D721Med (cell line): ENCODE data around the gene TNFSF10.

ENCODE experiments used
- DNase-seq: peaks from one replicate; pipeline ENCODE4 v3.0.0; 2011; ENCODE audit warnings: low spot score; ENCODE audit not compliant: insufficient read length
- FAIRE-seq: peaks from 2 replicates; lab custom pipeline; 2011; peaks lifted over from hg19 to GRCh38; lab: Jason Lieb, UNC
- TF ChIP-seq, protein P1 (sequence below): IDR thresholded peaks from 2 replicates; pipeline ENCODE4 v1.5.1; 2012; ENCODE audit warnings: mild to moderate bottlenecking, control low read depth; ENCODE audit not compliant: insufficient read depth; ENCODE audit errors: missing control alignments

Gene TNFSF10

DNA sequence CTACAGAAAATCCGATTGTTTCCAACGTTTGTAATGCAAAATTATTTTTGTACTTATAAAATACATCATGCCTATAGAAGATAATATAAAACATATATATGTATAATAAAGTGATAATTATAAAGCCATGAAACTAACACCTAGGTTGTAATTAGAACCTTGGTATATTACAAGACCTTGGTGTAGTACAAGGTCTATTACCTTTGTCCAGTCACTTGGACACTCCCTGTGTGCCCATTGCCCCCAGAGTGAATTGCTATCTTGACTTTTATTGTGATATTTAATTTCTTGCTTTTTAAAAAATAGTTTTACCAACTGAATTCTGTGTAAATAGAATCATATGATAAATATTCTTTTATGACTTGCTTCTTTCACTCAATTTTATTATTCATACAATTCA, 20.7 kb upstream of the TNFSF10 start:
- FAIRE-seq, result no peak

DNA sequence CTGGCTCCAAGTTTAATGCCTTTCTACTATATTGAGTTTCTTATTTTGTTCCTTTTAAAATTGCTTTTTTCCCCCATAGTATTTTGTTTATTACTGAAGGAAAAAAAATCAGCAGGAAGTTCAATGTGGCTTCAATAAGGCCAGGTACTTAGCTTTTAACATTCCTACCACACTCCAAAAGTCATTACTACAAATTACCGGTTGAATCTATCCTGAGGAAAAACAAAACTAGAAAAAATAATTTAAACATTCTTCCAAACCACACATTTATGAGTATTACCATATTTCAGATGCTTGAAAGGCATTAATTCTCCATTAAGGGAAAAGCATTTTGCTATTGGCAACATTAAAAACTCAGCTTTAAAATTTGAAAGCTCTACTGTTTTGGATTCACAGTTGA, 20.2 kb upstream of the TNFSF10 start:
- no peak for DNase-seq
- no peak for FAIRE-seq
- TF ChIP-seq, protein P1, sequence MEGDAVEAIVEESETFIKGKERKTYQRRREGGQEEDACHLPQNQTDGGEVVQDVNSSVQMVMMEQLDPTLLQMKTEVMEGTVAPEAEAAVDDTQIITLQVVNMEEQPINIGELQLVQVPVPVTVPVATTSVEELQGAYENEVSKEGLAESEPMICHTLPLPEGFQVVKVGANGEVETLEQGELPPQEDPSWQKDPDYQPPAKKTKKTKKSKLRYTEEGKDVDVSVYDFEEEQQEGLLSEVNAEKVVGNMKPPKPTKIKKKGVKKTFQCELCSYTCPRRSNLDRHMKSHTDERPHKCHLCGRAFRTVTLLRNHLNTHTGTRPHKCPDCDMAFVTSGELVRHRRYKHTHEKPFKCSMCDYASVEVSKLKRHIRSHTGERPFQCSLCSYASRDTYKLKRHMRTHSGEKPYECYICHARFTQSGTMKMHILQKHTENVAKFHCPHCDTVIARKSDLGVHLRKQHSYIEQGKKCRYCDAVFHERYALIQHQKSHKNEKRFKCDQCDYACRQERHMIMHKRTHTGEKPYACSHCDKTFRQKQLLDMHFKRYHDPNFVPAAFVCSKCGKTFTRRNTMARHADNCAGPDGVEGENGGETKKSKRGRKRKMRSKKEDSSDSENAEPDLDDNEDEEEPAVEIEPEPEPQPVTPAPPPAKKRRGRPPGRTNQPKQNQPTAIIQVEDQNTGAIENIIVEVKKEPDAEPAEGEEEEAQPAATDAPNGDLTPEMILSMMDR, result no peak

More for the DNA sequence above, 20.7 kb upstream of the TNFSF10 start:
- TF ChIP-seq, protein P1, result no peak
- no peak for DNase-seq

DNA sequence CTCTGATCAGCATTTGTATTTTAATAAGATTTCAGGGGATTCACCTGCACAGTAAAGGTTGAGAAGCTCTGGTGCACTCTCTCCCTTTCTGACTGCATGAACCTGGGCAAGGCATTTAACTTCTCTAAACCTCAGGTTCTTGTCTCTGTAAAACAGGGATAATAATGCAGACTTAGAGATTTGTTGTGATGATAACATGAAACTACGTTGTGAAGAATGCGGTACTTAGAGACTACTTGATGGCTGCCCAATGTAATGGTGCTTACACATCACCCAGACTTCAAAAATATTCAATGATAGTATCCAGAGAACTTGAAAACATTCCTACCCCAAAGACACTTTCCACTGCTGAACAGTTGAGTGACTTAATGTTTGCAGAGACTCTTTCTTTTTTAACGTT, 19.8 kb upstream of the TNFSF10 start:
- TF ChIP-seq, protein P1, result no peak
- DNase-seq (no peak), FAIRE-seq (no peak)

DNA sequence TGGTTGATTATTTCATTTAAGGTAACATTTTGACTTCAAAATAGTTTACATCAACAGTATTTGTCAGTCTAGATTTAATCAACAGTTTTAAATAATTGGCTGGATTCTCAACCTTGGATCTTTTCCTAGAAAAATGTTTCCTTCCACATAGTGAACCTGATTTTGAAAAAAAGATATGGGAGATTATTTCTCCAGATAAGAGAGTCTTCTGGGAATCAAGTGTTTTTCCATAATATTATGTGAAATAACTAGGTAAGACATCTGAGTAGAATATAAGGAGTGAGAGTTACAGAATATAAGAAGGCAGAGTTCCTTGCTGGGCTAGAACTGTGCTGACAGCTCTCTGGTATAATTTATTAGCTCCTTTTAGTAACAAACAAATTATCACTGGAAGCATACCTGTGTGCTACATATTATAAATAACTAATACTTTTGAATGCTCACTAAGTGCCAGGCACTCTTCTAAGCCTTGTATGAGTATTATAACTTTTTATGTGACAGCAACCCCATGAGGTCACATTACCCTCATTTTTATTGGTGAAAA, 18.8 kb upstream of the TNFSF10 start:
- no peak for DNase-seq
- FAIRE-seq, result no peak
- TF ChIP-seq, protein P1, result no peak

DNA sequence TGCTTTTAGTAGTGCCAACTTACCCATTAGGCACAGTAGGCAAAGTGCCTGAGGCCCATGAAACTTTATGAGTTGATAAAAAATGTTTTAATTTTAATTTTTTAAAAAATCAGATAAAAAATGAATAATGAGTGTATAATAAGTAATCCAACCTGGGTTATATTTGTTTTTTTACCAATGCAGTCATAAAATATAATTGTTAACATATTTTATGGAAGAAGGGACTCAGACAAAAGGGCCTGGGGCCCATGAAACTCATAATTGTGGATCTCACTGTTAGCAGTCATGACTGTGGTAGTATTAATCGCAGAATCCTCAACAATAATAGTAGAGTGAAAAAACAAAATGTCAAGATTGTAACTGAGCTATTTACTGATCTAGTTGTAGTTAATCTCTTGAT, 16.8 kb upstream of the TNFSF10 start:
- FAIRE-seq (no peak), DNase-seq (no peak)
- TF ChIP-seq, protein P1, result no peak

DNA sequence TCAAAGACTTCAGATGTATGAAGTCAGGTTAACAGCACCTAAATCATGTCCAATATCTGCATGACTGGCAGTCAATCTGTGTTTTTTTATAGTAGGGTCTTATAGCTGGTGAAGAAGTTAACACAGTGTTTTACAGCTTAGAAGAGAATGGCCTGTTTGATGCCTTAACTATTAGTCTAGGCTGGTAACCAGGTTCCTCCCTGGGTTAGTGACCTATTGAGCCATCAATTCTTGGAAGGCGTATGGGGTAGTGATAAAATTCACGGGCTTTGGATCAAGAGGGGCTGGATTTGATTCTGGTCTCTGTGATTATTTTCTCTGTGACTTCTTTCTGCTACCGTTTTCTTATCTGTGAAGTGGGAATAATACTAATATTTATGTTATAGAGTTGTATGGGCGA, 16.0 kb upstream of the TNFSF10 start:
- DNase-seq (no peak), FAIRE-seq (no peak)
- TF ChIP-seq, protein P1, result no peak

DNA sequence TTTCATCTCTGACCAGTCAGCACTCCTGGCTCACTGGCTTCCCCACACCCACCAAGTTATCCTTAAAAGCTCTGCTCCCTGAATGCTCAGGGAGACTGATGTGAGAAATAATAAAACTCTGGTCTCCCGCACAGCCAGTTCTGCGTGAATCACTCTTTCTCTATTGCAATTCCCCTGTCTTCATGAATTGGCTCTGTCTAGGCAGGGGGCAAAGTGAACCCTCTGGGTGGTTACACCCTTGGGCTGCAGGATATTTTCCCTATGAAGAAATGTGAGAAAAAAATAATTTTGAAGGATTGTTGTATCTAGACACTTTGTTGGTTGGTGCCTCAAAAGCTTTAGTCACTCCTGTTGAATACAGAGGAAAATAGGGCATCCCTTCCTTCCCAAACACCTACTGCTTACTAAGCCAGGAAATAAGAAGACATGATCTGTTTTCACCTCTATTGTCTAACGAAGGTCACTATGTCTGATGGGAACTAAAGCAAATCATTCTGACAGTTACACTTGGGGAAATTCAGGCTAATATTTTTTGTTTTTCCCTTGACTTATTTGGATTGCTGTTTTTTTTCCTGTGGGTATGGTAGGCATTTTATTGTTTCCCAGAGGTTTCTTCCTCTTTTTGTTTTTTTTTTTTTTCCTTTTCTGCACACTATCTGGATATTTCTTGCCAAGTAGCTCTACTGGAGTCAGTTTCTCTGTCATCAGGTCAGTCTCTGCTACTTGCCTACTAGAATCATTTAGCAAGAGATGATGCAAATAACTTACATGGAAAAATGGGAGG, 15.3 kb upstream of the TNFSF10 start:
- DNase-seq, result no peak
- FAIRE-seq, result no peak
- TF ChIP-seq, protein P1, result no peak
